ENCODE data around the gene BAD. TPM values are rescaled to one million over a fixed set of nuclear protein-coding genes. Genes with fewer than 3 reads are reported as not detected.
"Not testable (repeated sequence)": the region's sequence is repeated elsewhere in the genome, so short reads cannot be mapped to it uniquely, and the experiment has no call there.

Gene BAD
- total RNA-seq, 1 donor from 2014 or later, result 56.3 TPM

DNA sequence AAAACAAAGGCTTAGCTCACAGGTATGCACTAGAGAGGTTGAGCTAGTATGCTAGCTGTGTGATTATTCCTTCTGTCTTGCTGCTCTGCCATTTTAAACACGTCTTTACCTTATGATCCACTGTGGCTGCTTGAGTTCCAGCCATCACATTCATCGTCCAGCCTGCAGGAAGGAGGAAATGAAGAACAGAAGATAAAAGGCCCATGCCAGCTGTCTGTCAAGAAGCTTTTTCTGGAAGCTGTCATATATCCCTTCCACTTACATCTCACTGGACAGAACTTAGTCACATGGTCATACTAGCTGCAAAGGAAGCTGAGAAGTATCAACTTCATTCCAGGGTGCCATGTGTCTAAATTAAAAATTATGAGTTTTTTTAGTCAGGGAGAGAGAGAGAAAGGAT, 42.9 kb upstream of the BAD start:
- H3K36me3 ChIP-seq, result peaks cover 4% of the 10 kb centered on the region
- peaks cover 22% of the 10 kb centered on the region for H3K4me1 ChIP-seq
- intact Hi-C loops (cut with micrococcal nuclease), result no loop called here
- DNase-seq, result no peak
- H3K4me3 ChIP-seq, result no peak overlapping the region
- peaks cover 5% of the 10 kb centered on the region for H3K27me3 ChIP-seq (ENCODE audit: low read depth)
- TF ChIP-seq, protein P1, sequence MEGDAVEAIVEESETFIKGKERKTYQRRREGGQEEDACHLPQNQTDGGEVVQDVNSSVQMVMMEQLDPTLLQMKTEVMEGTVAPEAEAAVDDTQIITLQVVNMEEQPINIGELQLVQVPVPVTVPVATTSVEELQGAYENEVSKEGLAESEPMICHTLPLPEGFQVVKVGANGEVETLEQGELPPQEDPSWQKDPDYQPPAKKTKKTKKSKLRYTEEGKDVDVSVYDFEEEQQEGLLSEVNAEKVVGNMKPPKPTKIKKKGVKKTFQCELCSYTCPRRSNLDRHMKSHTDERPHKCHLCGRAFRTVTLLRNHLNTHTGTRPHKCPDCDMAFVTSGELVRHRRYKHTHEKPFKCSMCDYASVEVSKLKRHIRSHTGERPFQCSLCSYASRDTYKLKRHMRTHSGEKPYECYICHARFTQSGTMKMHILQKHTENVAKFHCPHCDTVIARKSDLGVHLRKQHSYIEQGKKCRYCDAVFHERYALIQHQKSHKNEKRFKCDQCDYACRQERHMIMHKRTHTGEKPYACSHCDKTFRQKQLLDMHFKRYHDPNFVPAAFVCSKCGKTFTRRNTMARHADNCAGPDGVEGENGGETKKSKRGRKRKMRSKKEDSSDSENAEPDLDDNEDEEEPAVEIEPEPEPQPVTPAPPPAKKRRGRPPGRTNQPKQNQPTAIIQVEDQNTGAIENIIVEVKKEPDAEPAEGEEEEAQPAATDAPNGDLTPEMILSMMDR (IDR thresholded peaks at IDR 0.05; ENCODE audit: borderline replicate concordance), result no peak
- H3K9me3 ChIP-seq (replicated peaks), result peaks cover 6% of the 10 kb centered on the region
- no peak overlapping the region for H3K27ac ChIP-seq (replicated peaks)

DNA sequence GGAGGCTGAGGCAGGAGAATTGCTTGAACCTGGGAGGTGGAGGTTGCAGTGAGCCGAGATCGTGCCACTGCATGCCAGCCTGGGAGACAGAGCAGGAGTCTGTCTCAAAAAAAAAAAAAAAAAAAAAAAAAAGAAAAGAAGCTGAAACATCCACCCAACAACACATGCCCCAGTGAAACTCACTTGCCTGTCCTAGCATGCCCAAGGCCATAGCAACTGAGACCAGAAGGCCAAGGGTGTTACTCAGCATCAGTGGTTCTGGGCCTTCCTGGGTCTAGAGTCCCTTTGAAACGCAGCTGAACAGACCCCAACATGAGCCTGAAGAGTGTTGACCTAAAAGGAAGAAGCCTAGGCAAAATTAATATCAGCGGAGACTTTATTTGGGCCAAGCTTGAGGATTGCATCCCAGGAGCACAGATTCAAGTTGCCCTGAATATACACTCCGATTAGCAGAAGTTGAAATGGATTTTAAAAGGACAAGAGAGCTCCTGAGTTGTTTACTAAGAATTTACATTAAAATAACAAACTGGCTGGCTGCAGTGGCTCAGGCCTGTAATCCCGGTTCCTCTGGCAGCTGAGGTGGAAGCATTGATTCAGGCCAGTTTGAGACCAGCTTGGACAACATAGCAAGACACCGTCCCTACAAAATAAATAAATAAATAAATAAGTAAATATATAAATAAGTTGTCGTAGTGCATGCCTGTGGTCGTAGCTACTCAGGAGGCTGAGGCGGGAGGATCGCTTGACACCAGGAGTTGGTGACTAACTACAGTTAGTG, 40.4 kb upstream of the BAD start:
- TF ChIP-seq, protein P1 (IDR thresholded peaks at IDR 0.05; ENCODE audit: borderline replicate concordance), result no peak
- H3K4me3 ChIP-seq, result no peak overlapping the region
- peaks cover 12% of the 10 kb centered on the region for H3K4me1 ChIP-seq
- H3K27ac ChIP-seq (replicated peaks), result no peak overlapping the region
- intact Hi-C loops (cut with micrococcal nuclease), result no loop called here
- no peaks in the 10 kb centered on the region for H3K27me3 ChIP-seq (ENCODE audit: low read depth)
- peaks cover 14% of the 10 kb centered on the region for H3K36me3 ChIP-seq
- H3K9me3 ChIP-seq (replicated peaks), result peaks cover 6% of the 10 kb centered on the region
- DNase-seq, result no peak

DNA sequence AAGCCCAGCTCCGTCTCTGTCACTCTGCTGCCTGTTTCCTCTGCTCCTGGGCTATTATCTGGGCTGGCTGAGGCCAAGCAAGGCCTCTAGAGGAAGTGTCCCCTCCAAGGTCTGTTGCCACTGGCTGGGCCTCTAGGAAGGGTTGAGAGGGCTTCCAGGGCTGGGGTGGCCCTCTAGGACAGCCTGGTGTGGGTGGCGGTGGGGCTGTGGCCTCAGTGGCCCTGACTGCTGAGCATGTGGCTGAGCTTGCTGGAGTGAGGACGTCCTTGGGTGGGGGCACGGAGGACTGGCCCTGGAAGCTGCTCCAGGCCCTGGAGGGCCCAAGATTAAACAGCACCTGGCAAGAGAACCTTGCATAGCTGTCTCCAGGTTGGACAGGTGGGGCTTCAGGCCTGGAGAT, 39.5 kb upstream of the BAD start:
- H3K27me3 ChIP-seq (ENCODE audit: low read depth); intact Hi-C loops (cut with micrococcal nuclease); H3K27ac ChIP-seq (replicated peaks); H3K4me3 ChIP-seq; H3K9me3 ChIP-seq (replicated peaks); DNase-seq: not testable (repeated sequence)
- peaks cover 10% of the 10 kb centered on the region for H3K4me1 ChIP-seq
- H3K36me3 ChIP-seq, result peaks cover 14% of the 10 kb centered on the region

DNA sequence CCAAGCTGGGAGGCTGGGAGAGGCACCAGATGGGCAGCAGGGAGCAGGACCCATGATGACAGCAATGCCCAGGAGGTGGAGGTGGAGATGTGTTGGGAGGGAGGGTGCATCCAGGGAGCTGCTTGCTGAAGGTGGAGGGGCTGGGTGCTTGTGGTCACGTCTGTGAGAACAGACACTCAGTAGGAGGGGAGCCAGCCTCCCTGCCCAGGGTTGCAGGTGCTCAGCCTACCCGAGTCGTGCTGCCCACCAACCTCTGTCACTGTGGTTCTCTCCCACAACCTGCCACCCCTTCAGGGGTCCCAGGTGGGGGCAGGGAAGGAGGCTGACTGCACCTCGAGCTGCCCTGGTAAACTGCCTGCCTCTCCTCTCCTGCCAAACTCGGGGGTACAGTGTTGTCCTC, 38.9 kb upstream of the BAD start:
- intact Hi-C loops (cut with micrococcal nuclease), result no loop called here
- Histone ChIP-seq H3K27me3 (ENCODE audit: low read depth) (no peaks in the 10 kb centered on the region), H3K27ac (replicated peaks) (no peak overlapping the region), H3K9me3 (replicated peaks) (peaks cover 6% of the 10 kb centered on the region), H3K36me3 (peaks cover 14% of the 10 kb centered on the region), H3K4me1 (peaks cover 13% of the 10 kb centered on the region), H3K4me3 (no peak overlapping the region)
- TF ChIP-seq, protein P1 (IDR thresholded peaks at IDR 0.05; ENCODE audit: borderline replicate concordance), result no peak
- DNase-seq, result no peak

DNA sequence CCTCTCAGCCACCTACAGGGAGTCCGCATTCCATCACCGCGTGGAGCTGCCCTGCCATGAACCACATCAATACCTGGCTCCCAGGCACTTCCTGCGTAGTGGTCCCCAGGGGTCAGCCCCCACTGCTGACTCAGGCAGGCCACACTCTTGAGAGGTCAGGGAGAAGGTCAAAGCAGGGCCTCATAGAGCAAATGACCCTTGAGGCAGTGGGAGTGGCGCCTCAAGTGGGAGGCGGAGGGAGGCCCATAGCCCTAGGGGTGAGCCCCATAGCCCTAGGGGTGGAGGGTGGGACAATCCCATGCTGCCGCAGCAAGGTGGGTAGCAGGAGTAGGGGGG, 38.4 kb upstream of the BAD start:
- intact Hi-C loops (cut with micrococcal nuclease), result no loop called here
- Histone ChIP-seq H3K4me3 (no peak overlapping the region), H3K27me3 (ENCODE audit: low read depth) (no peaks in the 10 kb centered on the region), H3K9me3 (replicated peaks) (peaks cover 6% of the 10 kb centered on the region), H3K36me3 (peaks cover 14% of the 10 kb centered on the region), H3K4me1 (peaks cover 16% of the 10 kb centered on the region), H3K27ac (replicated peaks) (no peak overlapping the region)
- TF ChIP-seq, protein P1 (IDR thresholded peaks at IDR 0.05; ENCODE audit: borderline replicate concordance), result no peak
- DNase-seq, result no peak

DNA sequence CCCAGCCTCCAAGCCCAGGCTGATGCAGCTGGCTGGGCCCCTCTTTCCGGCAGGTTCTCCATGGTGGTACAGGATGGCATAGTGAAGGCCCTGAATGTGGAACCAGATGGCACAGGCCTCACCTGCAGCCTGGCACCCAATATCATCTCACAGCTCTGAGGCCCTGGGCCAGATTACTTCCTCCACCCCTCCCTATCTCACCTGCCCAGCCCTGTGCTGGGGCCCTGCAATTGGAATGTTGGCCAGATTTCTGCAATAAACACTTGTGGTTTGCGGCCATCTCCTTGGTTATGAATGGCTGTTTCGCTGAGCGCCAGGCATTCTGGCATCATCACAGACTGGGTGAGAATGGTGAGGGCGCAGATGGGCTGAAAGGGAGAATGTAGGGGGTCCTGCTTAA, 37.1 kb upstream of the BAD start:
- no peak for DNase-seq
- no peak overlapping the region for H3K4me3 ChIP-seq
- intact Hi-C loops (cut with micrococcal nuclease), result no loop called here
- peaks cover 28% of the 10 kb centered on the region for H3K4me1 ChIP-seq
- peaks cover 14% of the 10 kb centered on the region for H3K36me3 ChIP-seq
- H3K9me3 ChIP-seq (replicated peaks), result no peaks in the 10 kb centered on the region
- H3K27ac ChIP-seq (replicated peaks), result no peak overlapping the region
- TF ChIP-seq, protein P1 (IDR thresholded peaks at IDR 0.05; ENCODE audit: borderline replicate concordance), result no peak
- H3K27me3 ChIP-seq (ENCODE audit: low read depth), result no peaks in the 10 kb centered on the region

Data from left ventricle myocardium inferior (tissue), 1 donor.